Tibial artery (tissue), 4 donors: ENCODE results near the gene KCNS1.

Experiments
- DNase-seq, 2 donors: peaks; one replicate each; pipeline ENCODE4 v3.0.0-alpha.2; 2019
- H3K27ac ChIP-seq, 2 donors: fragments of 200-600 bp; sonication (generic) in 1 of 2; 1 replicate in 1 of 2; 2 replicates in 1 of 2; pipeline ENCODE4 v1.5.1; 2018 to 2019; ENCODE audit warnings: mild to moderate bottlenecking in 1 of 2
- H3K27me3 ChIP-seq, 2 donors: fragments of 200-600 bp; sonication (generic) in 1 of 2; one replicate each; pipeline versions ENCODE4 v1.5.1 to v1.6.0; 2016 to 2019
- H3K36me3 ChIP-seq, 3 donors: fragments of 200-600 bp; sonication (generic) in 2 of 3; one replicate each; pipeline ENCODE4 v1.5.1; 2016 to 2019; ENCODE audit warnings: mild to moderate bottlenecking in 2 of 3
- H3K4me1 ChIP-seq, 4 donors: fragments of 200-600 bp; sonication (generic) in 2 of 4; 1 replicate in 3 of 4; 2 replicates in 1 of 4; pipeline ENCODE4 v1.5.1; 2016 to 2019
- H3K4me3 ChIP-seq, 2 donors: fragments of 200-600 bp; sonication (generic) in 1 of 2; 1 replicate in 1 of 2; 2 replicates in 1 of 2; pipeline ENCODE4 v1.5.1; 2018 to 2019; ENCODE audit warnings: mild to moderate bottlenecking in 2 of 2
- H3K9me3 ChIP-seq, 3 donors: fragments of 200-600 bp; sonication (generic) in 1 of 3; one replicate each; pipeline ENCODE4 v1.5.1; 2016 to 2019
- CTCF ChIP-seq, 2 experiments: fragments of 200-600 bp in 1 of 2; fragments of 450-650 bp in 1 of 2; IDR thresholded peaks; one replicate each; pipeline ENCODE4 v1.5.1; 2017 to 2019; ENCODE audit warnings: antibody characterized with exemption in 2 of 2, mild to moderate bottlenecking in 1 of 2, moderate library complexity in 1 of 2
- intact Hi-C: fragments of 100-400 bp; cut with DNase I; formaldehyde crosslinking; loops from one replicate; pipeline ENCODE4 v1.15.0; 2023; ENCODE audit warnings: low total_unique reads

KCNS1 gene

GRCh38 chr20:45087097-45087790 lies 13.7 kb downstream of the KCNS1 start:
- Histone ChIP-seq H3K4me3 (no peak overlapping the region), H3K27me3 (no peaks in the 10 kb centered on the region), H3K36me3 (peaks cover 5 to 7% (median 6%) of the 10 kb centered on the region in 3 donors), H3K9me3 (peaks cover 0 to 3% (median 0%) of the 10 kb centered on the region in 3 donors), H3K27ac (no peak overlapping the region), H3K4me1 (no peaks in the 10 kb centered on the region)
- no peak for TF ChIP-seq CTCF (IDR thresholded peaks at IDR 0.05)
- intact Hi-C loops, result no loop called here
- no peak for DNase-seq

- H3K4me3 ChIP-seq, result no peak overlapping the region
- TF ChIP-seq CTCF (IDR thresholded peaks at IDR 0.05), result no peak
- H3K4me1 ChIP-seq, result no peaks in the 10 kb centered on the region
- no peak for DNase-seq
- H3K36me3 ChIP-seq, result peaks cover 16 to 21% (median 18%) of the 10 kb centered on the region in 3 donors
- no peaks in the 10 kb centered on the region for H3K27me3 ChIP-seq
- peaks cover 0 to 3% (median 0%) of the 10 kb centered on the region in 3 donors for H3K9me3 ChIP-seq
- intact Hi-C loops, result no loop called here
- H3K27ac ChIP-seq, result no peak overlapping the region
These were observed 15.1 kb downstream of the KCNS1 start for GRCh38 chr20:45085867-45086266.

- H3K27ac ChIP-seq, result no peak overlapping the region
- intact Hi-C loops, result no loop called here
- DNase-seq, result no peak
- peaks cover 0 to 3% (median 0%) of the 10 kb centered on the region in 3 donors for H3K9me3 ChIP-seq
- no peaks in the 10 kb centered on the region for H3K4me1 ChIP-seq
- H3K36me3 ChIP-seq, result peaks cover 22 to 26% (median 23%) of the 10 kb centered on the region in 3 donors
- no peaks in the 10 kb centered on the region for H3K27me3 ChIP-seq
- no peak for TF ChIP-seq CTCF (IDR thresholded peaks at IDR 0.05)
- H3K4me3 ChIP-seq, result no peak overlapping the region
These were observed 15.6 kb downstream of the KCNS1 start for GRCh38 chr20:45085289-45085688.

- no peak overlapping the region for H3K27ac ChIP-seq
- DNase-seq, result no peak
- peaks cover 0 to 3% (median 0%) of the 10 kb centered on the region in 3 donors for H3K9me3 ChIP-seq
- intact Hi-C loops, result no loop called here
- H3K27me3 ChIP-seq, result no peaks in the 10 kb centered on the region
- H3K36me3 ChIP-seq, result peaks cover 26 to 41% (median 40%) of the 10 kb centered on the region in 3 donors
- H3K4me3 ChIP-seq, result no peak overlapping the region
- TF ChIP-seq CTCF (IDR thresholded peaks at IDR 0.05), result no peak
- no peaks in the 10 kb centered on the region for H3K4me1 ChIP-seq
These were observed 17.8 kb downstream of the KCNS1 start for GRCh38 chr20:45083127-45083526.

- H3K36me3 ChIP-seq, result peaks cover 30 to 46% (median 40%) of the 10 kb centered on the region in 3 donors
- H3K27me3 ChIP-seq, result no peaks in the 10 kb centered on the region
- TF ChIP-seq CTCF (IDR thresholded peaks at IDR 0.05), result no peak
- H3K4me1 ChIP-seq, result no peaks in the 10 kb centered on the region
- H3K9me3 ChIP-seq, result peaks cover 0 to 3% (median 0%) of the 10 kb centered on the region in 3 donors
- intact Hi-C loops, result no loop called here
- no peak for DNase-seq
- no peak overlapping the region for H3K4me3 ChIP-seq
- H3K27ac ChIP-seq, result no peak overlapping the region
These were observed 18.5 kb downstream of the KCNS1 start for GRCh38 chr20:45082468-45082867.
